ENCODE data around the gene GPR135.

DNA sequence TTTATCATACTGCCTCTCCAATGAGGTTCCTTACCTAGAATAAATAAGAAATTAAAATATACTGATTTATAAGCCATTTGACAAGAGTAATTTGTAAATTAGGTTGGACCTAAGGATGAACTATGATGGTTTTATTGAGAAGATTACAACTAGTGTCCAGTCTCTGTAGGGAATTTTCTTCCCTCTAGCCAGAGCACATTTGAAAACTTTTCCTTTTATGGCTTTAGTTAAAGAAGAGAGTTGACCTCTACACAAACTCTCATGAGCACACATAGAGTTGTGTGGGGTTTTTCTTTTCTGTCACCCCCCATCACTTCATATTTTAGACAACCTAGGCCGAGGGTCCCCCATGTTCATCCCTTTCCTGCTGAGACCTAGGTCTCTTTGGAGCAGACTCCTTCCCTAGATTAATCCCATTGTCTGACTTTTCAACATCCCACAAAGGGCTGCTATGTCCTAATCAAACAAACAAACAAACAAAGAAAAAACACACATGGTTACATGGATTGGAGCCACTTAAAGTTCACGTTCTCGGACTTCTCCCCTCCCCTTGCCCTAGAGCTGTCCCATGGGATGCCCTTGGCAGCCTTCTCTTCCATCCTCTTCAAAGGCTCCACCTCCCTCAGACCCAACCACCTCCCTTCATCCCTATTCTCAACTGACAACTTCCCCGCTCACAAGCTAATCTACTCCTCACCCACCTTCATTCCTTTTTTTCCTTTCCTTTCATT lies 40.7 kb downstream of the GPR135 start:
- TF ChIP-seq POLR2A (IDR thresholded peaks at IDR 0.05) (no peak), CTCF (IDR thresholded peaks at IDR 0.05) (no peak), POLR2AphosphoS5 (IDR thresholded peaks at IDR 0.05) (no peak)
